22Rv1 (cell line): ENCODE data around the gene DTL.

ENCODE experiments used
- ZFX ChIP-seq: fragments of 450-650 bp; IDR thresholded peaks from 2 replicates; pipeline ENCODE4 v1.6.1; 2017; ENCODE audit warnings: antibody characterized with exemption, borderline replicate concordance
- TF ChIP-seq, protein P1 (sequence below): fragments of 450-650 bp; IDR thresholded peaks from 2 replicates; pipeline ENCODE4 v1.5.1; 2017; ENCODE audit warnings: mild to moderate bottlenecking

DNA sequence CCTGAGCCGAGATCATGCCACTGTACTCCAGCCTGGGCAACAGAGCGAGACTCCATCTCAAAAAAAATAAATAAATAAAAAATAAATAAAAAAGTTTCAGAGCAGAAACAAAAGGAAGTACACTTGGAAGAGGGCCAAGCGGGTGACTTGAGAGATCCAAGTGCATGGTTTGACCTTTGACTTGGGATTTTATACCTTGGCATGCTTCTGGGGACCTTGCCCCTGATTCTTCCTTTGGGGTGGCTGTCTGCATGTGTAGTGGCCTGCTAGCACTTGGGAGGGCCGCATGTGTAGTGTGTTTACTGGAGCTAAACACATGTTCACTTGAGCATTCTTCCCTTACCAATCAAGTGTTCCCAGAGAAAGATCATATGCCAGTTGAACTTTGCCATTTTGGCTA is 114.0 kb downstream of the DTL start:
- TF ChIP-seq, protein P1, sequence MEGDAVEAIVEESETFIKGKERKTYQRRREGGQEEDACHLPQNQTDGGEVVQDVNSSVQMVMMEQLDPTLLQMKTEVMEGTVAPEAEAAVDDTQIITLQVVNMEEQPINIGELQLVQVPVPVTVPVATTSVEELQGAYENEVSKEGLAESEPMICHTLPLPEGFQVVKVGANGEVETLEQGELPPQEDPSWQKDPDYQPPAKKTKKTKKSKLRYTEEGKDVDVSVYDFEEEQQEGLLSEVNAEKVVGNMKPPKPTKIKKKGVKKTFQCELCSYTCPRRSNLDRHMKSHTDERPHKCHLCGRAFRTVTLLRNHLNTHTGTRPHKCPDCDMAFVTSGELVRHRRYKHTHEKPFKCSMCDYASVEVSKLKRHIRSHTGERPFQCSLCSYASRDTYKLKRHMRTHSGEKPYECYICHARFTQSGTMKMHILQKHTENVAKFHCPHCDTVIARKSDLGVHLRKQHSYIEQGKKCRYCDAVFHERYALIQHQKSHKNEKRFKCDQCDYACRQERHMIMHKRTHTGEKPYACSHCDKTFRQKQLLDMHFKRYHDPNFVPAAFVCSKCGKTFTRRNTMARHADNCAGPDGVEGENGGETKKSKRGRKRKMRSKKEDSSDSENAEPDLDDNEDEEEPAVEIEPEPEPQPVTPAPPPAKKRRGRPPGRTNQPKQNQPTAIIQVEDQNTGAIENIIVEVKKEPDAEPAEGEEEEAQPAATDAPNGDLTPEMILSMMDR: no peak
- TF ChIP-seq ZFX: no peak
